HG02840 (cell line): Measurements from ENCODE around the gene CHD6.

Source experiments
- ATAC-seq: cut with Tn5 transposase; IDR thresholded peaks from one replicate; pipeline ENCODE4 v1.9.1; 2021; ENCODE audit warnings: mild to moderate bottlenecking, moderate library complexity, moderate number of reproducible peaks; ENCODE audit not compliant: unreplicated experiment, low FRiP score

Gene CHD6, protein sequence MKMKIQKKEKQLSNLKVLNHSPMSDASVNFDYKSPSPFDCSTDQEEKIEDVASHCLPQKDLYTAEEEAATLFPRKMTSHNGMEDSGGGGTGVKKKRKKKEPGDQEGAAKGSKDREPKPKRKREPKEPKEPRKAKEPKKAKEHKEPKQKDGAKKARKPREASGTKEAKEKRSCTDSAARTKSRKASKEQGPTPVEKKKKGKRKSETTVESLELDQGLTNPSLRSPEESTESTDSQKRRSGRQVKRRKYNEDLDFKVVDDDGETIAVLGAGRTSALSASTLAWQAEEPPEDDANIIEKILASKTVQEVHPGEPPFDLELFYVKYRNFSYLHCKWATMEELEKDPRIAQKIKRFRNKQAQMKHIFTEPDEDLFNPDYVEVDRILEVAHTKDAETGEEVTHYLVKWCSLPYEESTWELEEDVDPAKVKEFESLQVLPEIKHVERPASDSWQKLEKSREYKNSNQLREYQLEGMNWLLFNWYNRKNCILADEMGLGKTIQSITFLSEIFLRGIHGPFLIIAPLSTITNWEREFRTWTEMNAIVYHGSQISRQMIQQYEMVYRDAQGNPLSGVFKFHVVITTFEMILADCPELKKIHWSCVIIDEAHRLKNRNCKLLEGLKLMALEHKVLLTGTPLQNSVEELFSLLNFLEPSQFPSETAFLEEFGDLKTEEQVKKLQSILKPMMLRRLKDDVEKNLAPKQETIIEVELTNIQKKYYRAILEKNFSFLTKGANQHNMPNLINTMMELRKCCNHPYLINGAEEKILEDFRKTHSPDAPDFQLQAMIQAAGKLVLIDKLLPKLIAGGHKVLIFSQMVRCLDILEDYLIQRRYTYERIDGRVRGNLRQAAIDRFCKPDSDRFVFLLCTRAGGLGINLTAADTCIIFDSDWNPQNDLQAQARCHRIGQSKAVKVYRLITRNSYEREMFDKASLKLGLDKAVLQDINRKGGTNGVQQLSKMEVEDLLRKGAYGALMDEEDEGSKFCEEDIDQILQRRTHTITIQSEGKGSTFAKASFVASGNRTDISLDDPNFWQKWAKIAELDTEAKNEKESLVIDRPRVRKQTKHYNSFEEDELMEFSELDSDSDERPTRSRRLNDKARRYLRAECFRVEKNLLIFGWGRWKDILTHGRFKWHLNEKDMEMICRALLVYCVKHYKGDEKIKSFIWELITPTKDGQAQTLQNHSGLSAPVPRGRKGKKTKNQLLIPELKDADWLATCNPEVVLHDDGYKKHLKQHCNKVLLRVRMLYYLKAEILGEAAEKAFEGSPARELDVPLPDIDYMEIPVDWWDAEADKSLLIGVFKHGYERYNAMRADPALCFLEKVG (N-terminal part only)

DNA sequence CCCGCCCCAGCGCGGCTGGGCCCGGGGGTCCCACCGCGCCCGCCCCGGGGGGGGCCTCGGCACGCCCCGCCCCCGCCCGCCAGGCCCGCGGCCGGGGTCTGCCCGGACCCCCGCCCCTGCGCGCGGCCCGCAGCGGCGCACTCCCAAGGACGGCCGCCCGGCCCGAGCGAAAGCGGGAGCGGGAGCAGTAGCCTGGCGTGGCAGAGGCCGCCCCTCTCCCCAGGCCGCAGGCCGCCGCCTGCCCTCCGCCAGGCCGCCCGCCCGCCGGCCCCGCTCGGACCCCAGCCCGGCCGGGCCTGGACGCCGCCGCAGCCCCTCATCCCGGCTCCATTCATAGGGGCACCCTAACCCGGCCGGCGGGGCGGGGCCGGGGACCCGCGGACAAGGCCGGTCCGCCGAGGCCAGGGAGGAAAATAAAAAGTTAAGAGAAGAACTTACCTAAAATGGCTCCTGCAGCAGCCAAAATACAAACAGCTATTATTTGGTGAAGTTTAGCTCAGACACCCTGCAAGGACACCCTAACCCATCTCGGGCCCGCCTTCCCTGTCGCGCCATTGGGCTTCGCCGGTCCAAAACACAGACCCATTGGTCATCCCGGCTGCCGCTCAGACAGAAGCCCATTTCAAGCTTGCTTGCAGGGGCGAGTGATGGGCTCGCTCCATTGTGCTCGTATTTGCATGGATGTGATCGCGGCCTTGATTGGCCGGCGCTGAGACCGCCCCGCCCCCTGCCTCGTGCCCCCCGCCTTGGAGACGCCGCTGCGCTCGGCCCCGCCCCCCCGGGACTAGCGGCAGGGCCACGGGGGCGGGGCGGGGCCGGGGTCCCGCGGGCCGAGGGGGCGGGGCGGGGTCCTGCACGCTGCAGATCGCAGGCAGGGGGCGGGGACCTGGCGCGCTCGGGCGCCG is at the start of gene CHD6:
CHD6 (minus strand) TSS at position 476 of the 905 bp plus-strand sequence. CDS start 67,040 bp downstream, outside the sequence.
- ATAC-seq: peak; percentile 98

- ATAC-seq: no peak
Measured at GRCh38 chr20:41664584-41664983, 46.4 kb upstream of the CHD6 start.

- ATAC-seq: no peak
Measured at GRCh38 chr20:41657655-41658054, 39.5 kb upstream of the CHD6 start.

- no peak for ATAC-seq
Measured at GRCh38 chr20:41655962-41656618, 37.9 kb upstream of the CHD6 start.

- ATAC-seq: no peak
Measured at GRCh38 chr20:41654884-41655283, 36.7 kb upstream of the CHD6 start.

DNA sequence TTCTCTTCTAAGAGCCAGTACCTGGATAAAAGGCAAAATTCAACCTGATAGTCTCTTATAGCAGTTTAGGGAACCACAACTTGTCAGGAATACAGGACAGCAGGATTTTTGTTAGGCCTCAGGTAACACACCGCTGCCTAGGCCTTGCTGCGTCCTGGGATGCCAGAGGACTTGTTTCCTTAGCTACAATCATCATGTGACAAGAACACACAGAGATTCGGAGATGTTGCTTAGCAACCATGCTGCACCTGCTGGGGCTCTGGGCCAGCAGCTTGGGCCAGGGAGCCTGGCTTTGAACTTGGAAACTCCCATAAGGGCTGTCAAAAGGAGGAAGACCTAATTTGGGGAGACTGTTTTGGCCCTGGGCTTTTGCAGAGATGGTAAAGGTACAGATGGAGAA is 36.1 kb upstream of the CHD6 start:
- ATAC-seq: no peak

DNA sequence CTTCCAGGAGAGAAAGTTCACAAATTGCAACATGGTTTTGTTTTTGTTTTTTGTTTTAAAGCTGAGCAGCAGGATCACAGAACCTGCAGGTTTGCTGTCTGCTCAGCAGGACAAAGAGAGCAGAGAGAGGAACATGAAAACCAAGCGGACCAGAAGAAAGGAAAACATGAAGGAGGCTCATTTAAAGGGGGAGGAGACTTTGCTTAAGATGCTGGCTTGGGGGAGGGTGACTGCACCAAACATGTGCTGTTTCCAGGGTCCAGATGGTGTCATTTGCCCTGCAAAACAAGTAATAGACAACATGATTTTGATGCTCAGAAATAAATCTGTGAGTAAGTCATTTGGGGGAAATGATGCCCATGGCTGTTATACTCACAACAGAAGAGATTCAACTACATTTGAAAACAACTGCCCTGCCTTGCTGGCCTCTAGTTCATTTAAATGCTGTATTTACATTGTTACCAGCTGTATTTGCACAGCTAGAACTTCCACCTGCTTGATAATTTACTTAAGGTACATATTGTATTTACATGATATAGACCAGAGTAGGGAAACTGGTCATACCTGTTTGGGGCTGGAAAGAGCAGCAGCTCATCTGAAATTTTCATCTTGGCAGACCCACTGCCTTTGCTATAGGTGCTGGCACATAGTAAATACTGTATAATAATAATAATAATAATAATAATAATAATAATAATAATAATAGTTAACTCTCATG is 32.2 kb upstream of the CHD6 start:
- ATAC-seq: no peak

GRCh38 chr20:41649489-41649888 is 31.3 kb upstream of the CHD6 start:
- no peak for ATAC-seq

DNA sequence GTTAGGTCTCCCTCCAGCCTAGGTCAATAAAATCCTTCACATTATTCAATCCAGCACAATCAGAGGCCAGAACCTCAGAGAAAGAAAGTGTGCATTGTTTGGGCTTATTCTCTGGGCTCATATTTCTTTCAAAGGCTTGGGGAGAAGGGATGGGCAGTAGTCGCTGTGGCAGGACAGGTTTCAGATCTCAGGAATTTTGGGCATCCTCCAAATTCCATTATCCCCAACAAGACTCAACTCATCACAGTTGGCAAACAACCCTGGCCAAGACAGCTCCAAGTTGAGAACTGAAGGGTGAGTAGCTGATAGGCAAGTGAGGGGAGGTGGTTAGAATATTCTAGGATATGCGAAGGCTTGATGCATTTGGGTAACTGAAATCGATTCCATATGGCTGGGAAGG is 27.2 kb upstream of the CHD6 start:
- no peak for ATAC-seq

DNA sequence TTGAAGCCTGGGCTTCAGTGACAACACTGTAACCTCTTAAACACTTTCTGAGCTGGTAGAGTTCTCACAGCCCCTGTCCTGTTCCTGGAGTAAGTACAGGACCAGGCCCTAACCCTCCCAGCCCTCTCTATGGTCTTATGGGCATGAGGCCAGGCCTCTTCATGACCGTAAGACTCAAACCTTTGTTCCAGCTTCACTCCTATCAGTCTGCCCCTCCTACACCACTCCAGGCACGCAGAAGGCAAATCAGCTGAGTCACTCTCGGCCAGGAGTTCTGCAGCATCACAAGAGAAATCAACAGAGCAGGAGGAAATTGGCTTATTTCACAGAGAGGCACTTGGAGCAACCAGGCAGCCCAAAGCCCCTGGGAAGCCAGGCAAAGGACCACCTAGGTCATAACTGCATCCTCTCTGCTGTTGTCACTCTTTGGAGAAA is 25.3 kb upstream of the CHD6 start:
- no peak for ATAC-seq

DNA sequence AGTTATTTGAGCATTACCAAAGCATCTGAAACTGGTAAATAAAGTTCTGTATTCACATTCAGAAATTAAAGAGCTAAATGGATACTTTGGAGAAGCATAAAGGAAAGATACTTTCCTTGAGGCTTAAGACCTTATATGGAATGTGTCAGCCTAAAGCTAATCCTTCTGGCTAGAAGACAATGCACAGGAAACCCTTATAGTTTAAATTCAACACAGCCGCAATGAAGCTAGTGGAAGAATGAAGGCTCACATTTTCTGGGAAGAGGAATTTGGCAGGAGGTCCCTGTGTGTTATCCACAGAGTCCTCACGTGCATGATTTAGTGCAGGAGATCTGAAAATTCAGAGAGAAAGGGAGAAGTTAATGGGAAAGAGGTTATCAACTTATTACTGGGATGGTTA is 21.5 kb upstream of the CHD6 start:
- no peak for ATAC-seq

- no peak for ATAC-seq
Measured at GRCh38 chr20:41638456-41638855, 20.3 kb upstream of the CHD6 start.

DNA sequence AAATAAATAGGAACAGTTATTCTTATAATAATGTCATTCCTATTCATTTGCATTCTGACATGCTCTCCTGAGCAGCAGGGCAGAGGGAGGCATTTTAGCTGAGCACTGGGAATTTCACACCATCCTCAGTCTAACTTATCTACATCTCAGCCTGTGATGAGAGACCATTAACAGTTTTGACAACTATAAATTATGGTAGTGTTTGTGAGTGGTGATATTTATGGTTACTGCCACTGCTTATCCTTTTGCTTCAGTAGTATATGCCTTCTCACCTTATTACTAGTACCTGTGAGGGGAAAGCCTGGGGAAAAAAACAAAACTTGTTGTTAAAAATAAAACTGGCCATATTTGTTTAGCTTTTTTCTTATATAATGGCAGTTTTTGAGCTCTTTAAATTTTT is 17.0 kb upstream of the CHD6 start:
- no peak for ATAC-seq

GRCh38 chr20:41632896-41633295 is 14.7 kb upstream of the CHD6 start:
- ATAC-seq: no peak

GRCh38 chr20:41631826-41632225 is 13.6 kb upstream of the CHD6 start:
- ATAC-seq: no peak

DNA sequence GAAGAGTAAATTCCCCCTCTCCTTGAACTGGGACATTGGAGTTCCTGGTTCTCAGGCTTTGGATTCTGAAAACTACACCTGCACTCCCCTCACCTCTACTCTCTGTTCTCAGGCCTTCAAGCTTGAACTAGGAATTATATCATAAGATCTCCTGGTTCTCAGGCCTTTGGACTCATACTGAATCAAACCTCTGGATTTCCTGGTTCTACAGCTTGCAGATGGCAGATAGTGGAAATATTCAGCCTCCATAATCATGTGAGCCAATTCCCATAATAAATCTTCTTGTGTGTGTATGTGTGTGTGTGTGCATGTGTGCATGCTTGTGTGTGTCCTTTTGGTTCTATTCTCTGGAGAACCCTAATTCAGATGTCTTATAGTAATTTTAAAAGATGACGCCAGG is 12.7 kb upstream of the CHD6 start:
- no peak for ATAC-seq

DNA sequence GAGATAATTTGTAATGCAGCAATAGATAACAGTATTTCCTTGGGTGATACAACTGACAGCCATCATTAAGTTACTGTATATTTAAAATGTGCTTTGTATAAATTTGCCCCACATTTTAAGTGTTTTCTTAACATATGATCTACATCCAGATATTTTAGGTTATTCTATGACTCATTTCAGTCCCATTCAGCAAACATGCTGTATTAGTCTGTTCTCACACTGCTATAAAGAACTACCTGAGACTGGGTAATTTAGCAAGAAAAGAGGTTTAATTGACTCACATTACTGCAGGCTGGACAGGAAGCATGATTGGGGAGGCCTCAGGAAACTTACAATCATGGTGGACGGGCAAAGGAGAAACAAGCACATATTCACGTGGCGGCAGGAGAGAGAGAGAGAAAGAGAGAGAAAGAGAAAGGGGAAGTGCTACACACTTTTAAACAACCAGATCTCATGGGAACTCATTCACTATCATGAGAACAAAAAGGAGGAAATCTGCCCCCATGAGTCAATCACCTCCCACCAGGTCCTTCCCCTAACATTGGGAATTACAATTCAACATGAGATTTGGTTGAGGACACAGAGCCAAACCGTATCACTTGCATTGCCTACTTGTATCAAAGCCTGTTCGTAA is 9.6 kb upstream of the CHD6 start:
- ATAC-seq: no peak

DNA sequence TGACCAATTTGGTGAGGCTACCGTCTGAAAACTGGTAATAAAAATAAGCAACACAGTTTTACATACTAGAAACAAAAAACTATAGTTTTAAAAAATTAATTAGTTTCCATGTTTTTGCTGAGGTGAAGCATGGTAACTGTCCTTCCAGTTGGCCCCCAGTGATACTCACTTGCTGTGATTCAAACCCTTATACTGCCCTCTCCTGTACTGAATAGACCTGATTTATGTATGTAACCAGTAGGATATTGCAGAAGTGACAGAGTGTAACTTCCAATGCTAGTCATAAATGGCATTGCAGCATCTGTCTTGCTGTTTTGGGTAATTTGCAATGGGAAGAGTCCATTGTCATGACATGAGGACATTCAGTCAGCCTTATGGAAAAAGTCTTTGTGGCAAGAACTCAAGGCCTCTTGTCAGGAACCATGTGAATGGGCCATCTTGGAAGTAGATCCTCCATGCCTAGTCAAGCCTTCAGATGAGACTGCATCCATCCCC is 8.9 kb upstream of the CHD6 start:
- ATAC-seq: no peak
